ENCODE results near the gene HRG. TPM values are rescaled to one million over a fixed set of nuclear protein-coding genes. Genes with fewer than 3 reads are reported as not detected.
"Not testable (repeated sequence)": the region's sequence is repeated elsewhere in the genome, so short reads cannot be mapped to it uniquely, and the experiment has no call there.

The HRG gene
- total and polyA plus RNA-seq, 7 donors: not detected

- Histone ChIP-seq H3K4me3 (no peak overlapping the region), H3K9me3 (no peaks in the 10 kb centered on the region), H3K36me3 (ENCODE audit: insufficient read depth in 1 of 2, low read depth in 1 of 2) (no peaks in the 10 kb centered on the region), H3K4me1 (no peaks in the 10 kb centered on the region), H3K27ac (no peak overlapping the region), H3K27me3 (ENCODE audit: insufficient read depth in 3 of 3, low read length in 2 of 3) (no peaks in the 10 kb centered on the region)
- DNase-seq: no peak
- intact Hi-C loops (cut with DNase I): no loop called here
- TF ChIP-seq, protein P1, sequence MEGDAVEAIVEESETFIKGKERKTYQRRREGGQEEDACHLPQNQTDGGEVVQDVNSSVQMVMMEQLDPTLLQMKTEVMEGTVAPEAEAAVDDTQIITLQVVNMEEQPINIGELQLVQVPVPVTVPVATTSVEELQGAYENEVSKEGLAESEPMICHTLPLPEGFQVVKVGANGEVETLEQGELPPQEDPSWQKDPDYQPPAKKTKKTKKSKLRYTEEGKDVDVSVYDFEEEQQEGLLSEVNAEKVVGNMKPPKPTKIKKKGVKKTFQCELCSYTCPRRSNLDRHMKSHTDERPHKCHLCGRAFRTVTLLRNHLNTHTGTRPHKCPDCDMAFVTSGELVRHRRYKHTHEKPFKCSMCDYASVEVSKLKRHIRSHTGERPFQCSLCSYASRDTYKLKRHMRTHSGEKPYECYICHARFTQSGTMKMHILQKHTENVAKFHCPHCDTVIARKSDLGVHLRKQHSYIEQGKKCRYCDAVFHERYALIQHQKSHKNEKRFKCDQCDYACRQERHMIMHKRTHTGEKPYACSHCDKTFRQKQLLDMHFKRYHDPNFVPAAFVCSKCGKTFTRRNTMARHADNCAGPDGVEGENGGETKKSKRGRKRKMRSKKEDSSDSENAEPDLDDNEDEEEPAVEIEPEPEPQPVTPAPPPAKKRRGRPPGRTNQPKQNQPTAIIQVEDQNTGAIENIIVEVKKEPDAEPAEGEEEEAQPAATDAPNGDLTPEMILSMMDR (IDR thresholded peaks at IDR 0.05): no peak
- no peak for ATAC-seq
- WGBS, 3 donors: 76 to 93% (median 80%) methylated on average over 4 of the region's 4 CpGs
Measured at GRCh38 chr3:186697510-186697909, 31.7 kb downstream of the HRG start.

- 90 to 97% (median 94%) methylated on average over 3 of the region's 3 CpGs for WGBS, 3 donors
- ATAC-seq: no peak
- intact Hi-C loops (cut with DNase I): no loop called here
Measured at GRCh38 chr3:186700267-186700666, 34.5 kb downstream of the HRG start.

DNA sequence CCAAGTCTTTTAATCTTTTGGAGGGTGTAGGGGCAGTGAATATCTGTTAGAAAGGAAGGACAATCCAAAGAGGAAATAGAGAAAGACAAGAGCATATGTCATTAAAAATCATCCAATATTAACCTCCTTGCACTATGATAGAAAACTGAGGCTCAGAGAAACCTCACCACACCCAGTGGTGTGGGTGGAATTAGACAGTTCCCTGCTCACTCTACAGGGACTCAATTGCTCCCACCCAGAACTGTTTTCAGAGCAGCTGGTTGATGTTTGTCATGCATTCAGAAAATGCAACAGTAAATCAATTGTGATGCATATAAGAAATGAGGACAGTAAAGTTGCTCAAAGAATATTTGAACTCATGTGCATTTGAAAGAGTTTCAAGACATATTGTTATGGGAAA, 36.6 kb downstream of the HRG start:
- H3K9me3 ChIP-seq; H3K4me3 ChIP-seq; H3K36me3 ChIP-seq (ENCODE audit: insufficient read depth in 1 of 2, low read depth in 1 of 2); H3K27ac ChIP-seq; H3K4me1 ChIP-seq; intact Hi-C loops (cut with DNase I); ATAC-seq; H3K27me3 ChIP-seq (ENCODE audit: insufficient read depth in 3 of 3, low read length in 2 of 3); DNase-seq: not testable (repeated sequence)

More at GRCh38 chr3:186700267-186700666, 34.5 kb downstream of the HRG start:
- Histone ChIP-seq H3K36me3 (ENCODE audit: insufficient read depth in 1 of 2, low read depth in 1 of 2) (no peaks in the 10 kb centered on the region), H3K4me1 (no peaks in the 10 kb centered on the region), H3K27ac (no peak overlapping the region), H3K9me3 (no peaks in the 10 kb centered on the region), H3K4me3 (no peak overlapping the region), H3K27me3 (ENCODE audit: insufficient read depth in 3 of 3, low read length in 2 of 3) (no peaks in the 10 kb centered on the region)
- TF ChIP-seq, protein P1 (IDR thresholded peaks at IDR 0.05): no peak
- no peak for DNase-seq

DNA sequence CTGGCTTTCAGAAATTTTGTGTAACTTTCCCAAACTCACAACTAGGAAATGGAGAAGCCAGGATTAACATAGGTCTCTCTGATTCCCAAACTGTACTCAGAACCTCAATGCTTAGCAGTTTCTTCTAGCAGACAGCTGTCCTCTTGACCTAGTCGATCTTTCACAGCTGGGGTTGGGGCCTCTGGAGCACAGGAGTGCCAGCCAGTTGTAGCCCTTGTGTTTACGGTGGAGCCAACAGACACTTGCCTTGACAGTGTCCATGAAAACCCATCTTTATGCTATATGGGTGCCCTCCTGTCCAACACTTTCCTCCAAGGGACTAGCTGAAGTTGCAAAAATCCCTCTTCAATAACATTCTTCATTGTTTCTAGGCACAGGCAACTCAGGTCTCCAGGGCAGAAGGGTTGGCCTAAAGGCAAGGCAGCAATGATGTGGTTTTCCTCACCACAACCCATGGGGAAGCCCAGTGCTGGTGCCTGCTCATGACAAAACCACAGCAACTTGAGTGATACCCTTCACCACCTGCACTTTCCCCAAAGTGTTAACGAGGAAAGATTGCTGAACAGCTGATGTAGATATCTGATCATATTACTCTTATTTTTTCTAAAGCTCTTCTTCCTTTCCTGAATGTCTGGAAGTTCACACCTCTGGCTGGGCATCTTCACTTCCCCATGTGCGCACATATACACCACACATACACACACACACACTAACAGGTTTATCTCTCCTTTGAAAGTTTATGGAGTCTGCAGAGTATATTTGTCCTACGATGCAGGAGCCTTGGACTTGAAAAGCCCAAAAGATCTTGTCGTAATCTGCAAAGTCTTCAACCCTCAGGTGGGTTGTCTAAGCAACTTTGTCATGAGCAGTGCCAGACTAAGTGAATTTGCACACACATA, 40.3 kb downstream of the HRG start:
- Histone ChIP-seq H3K27ac (no peak overlapping the region), H3K4me1 (no peaks in the 10 kb centered on the region), H3K4me3 (no peak overlapping the region), H3K36me3 (ENCODE audit: insufficient read depth in 1 of 2, low read depth in 1 of 2) (no peaks in the 10 kb centered on the region), H3K27me3 (ENCODE audit: insufficient read depth in 3 of 3, low read length in 2 of 3) (peaks cover 0 to 4% (median 3%) of the 10 kb centered on the region in 3 donors), H3K9me3 (no peaks in the 10 kb centered on the region)
- 58 to 71% (median 70%) methylated on average over 6 of the region's 6 CpGs for WGBS, 3 donors
- ATAC-seq (no peak), DNase-seq (no peak)
- intact Hi-C loops (cut with DNase I): no loop called here
- TF ChIP-seq, protein P1 (IDR thresholded peaks at IDR 0.05): no peak

GRCh38 chr3:186708983-186709679, 43.3 kb downstream of the HRG start:
- 67 to 77% (median 68%) methylated on average over 6 of the region's 6 CpGs for WGBS, 3 donors
- H3K9me3 ChIP-seq: no peaks in the 10 kb centered on the region

GRCh38 chr3:186710694-186711093, 44.9 kb downstream of the HRG start:
- DNase-seq; intact Hi-C loops (cut with DNase I); H3K36me3 ChIP-seq (ENCODE audit: insufficient read depth in 1 of 2, low read depth in 1 of 2); H3K4me1 ChIP-seq; ATAC-seq; H3K9me3 ChIP-seq; H3K4me3 ChIP-seq; H3K27me3 ChIP-seq (ENCODE audit: insufficient read depth in 3 of 3, low read length in 2 of 3); H3K27ac ChIP-seq: not testable (repeated sequence)
- 71 to 76% (median 72%) methylated on average over 4 of the region's 4 CpGs for WGBS, 3 donors

More at GRCh38 chr3:186708983-186709679, 43.3 kb downstream of the HRG start:
- ATAC-seq (no peak), DNase-seq (no peak)
- Histone ChIP-seq H3K4me1 (no peaks in the 10 kb centered on the region), H3K4me3 (no peak overlapping the region), H3K36me3 (ENCODE audit: insufficient read depth in 1 of 2, low read depth in 1 of 2) (no peaks in the 10 kb centered on the region), H3K27me3 (ENCODE audit: insufficient read depth in 3 of 3, low read length in 2 of 3) (peaks cover 0 to 4% (median 3%) of the 10 kb centered on the region in 3 donors), H3K27ac (no peak overlapping the region)
- intact Hi-C loops (cut with DNase I): no loop called here
- TF ChIP-seq, protein P1 (IDR thresholded peaks at IDR 0.05): no peak

Data from psoas muscle (tissue), 8 donors.